C4-2B (cell line): Measurements from ENCODE around the gene ERMN.
"Not testable (repeated sequence)": the region's sequence is repeated elsewhere in the genome, so short reads cannot be mapped to it uniquely, and the experiment has no call there.

ENCODE experiments used
- CTCF ChIP-seq: fragments of 450-650 bp; conservative IDR thresholded peaks from 2 replicates; pipeline ENCODE4 v1.5.1; 2017; ENCODE audit warnings: mild to moderate bottlenecking
- ZFX ChIP-seq: fragments of 450-650 bp; IDR thresholded peaks from 2 replicates; pipeline ENCODE4 v1.6.1; 2017

DNA sequence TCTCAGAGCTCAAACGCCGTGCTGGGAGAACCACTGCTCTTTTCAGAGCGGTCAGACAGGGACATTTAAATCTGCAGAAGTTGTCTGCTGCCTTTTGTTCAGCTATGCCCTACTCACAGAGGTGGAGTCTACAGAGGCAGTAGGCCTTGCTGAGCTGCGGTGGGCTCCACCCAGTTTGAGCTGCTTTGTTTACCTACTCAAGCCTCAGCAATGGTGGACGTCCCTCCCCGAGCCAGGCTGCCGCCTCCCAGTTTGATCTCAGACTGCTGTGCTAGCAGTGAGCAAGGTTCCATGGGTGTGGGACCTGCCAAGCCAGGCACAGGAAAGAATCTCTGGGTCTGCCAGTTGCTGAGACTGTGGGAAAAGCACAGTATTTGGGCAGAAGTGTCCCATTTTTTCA lies 46.3 kb downstream of the ERMN start:
- TF ChIP-seq CTCF, ZFX: not testable (repeated sequence)
